Skeletal muscle tissue (tissue), 4 donors: ENCODE results near the gene SKAP2. TPM values are rescaled to one million over a fixed set of nuclear protein-coding genes. Genes with fewer than 3 reads are reported as not detected.

Experiments used
- H3K27ac ChIP-seq: one replicate; pipeline ENCODE4 v1.7.0; 2013; ENCODE audit warnings: mild to moderate bottlenecking, low read depth, low read length, inconsistent platforms
- H3K27me3 ChIP-seq, 3 donors: one replicate each; pipeline ENCODE4 v1.7.0; 2013; ENCODE audit warnings: low read length in 3 of 3; ENCODE audit not compliant: control insufficient read depth in 3 of 3, insufficient read depth in 3 of 3
- H3K36me3 ChIP-seq, 3 donors: one replicate each; pipeline ENCODE4 v1.7.0; 2013; ENCODE audit warnings: low read length in 3 of 3; ENCODE audit not compliant: control insufficient read depth in 3 of 3, insufficient read depth in 3 of 3
- H3K4me1 ChIP-seq, 3 donors: one replicate each; pipeline ENCODE4 v1.7.0; 2013; ENCODE audit warnings: low read length in 3 of 3, mild to moderate bottlenecking in 3 of 3; ENCODE audit not compliant: control insufficient read depth in 3 of 3, insufficient read depth in 3 of 3
- H3K4me3 ChIP-seq, 3 donors: one replicate each; pipeline ENCODE4 v1.7.0; 2013; ENCODE audit warnings: low read length in 3 of 3
- H3K9ac ChIP-seq, 3 donors: one replicate each; pipeline ENCODE4 v1.7.0; 2013; ENCODE audit warnings: low read length in 3 of 3, mild to moderate bottlenecking in 3 of 3, moderate library complexity in 2 of 3, low read depth in 1 of 3
- H3K9me3 ChIP-seq, 3 donors: one replicate each; pipeline ENCODE4 v1.7.0; 2013; ENCODE audit warnings: low read length in 3 of 3; ENCODE audit not compliant: control insufficient read depth in 3 of 3
- total RNA-seq: library from RNA; depleted of rRNA; stranded (reverse); fragments of >200 nt; gene quantifications from one replicate; pipeline ENCODE4 v1.2.3, GENCODE V29; 2014
- donor health status: Osteomylitis.

The SKAP2 gene
- total RNA-seq, 1 donor from 2014 or later, result 4.2 TPM

- H3K27ac ChIP-seq, result no peak overlapping the region
- H3K27me3 ChIP-seq, result no peaks in the 10 kb centered on the region
- no peaks in the 10 kb centered on the region for H3K9me3 ChIP-seq
- no peak overlapping the region for H3K4me3 ChIP-seq
- no peak overlapping the region for H3K9ac ChIP-seq
- no peaks in the 10 kb centered on the region for H3K36me3 ChIP-seq
- H3K4me1 ChIP-seq, result no peaks in the 10 kb centered on the region
Observed at GRCh38 chr7:26675143-26675887, 189.1 kb downstream of the SKAP2 start.

GRCh38 chr7:26673858-26674257 is 190.5 kb downstream of the SKAP2 start:
- no peak overlapping the region for H3K27ac ChIP-seq
- H3K9ac ChIP-seq, result no peak overlapping the region
- H3K36me3 ChIP-seq, result no peaks in the 10 kb centered on the region
- no peaks in the 10 kb centered on the region for H3K9me3 ChIP-seq
- H3K4me1 ChIP-seq, result no peaks in the 10 kb centered on the region
- H3K27me3 ChIP-seq, result no peaks in the 10 kb centered on the region
- no peak overlapping the region for H3K4me3 ChIP-seq

- H3K27me3 ChIP-seq, result no peaks in the 10 kb centered on the region
- no peaks in the 10 kb centered on the region for H3K4me1 ChIP-seq
- H3K9me3 ChIP-seq, result no peaks in the 10 kb centered on the region
- H3K36me3 ChIP-seq, result no peaks in the 10 kb centered on the region
- no peak overlapping the region for H3K27ac ChIP-seq
- H3K4me3 ChIP-seq, result no peak overlapping the region
- no peak overlapping the region for H3K9ac ChIP-seq
Observed at GRCh38 chr7:26673271-26673670, 191.1 kb downstream of the SKAP2 start.

GRCh38 chr7:26670841-26671240 is 193.5 kb downstream of the SKAP2 start:
- no peaks in the 10 kb centered on the region for H3K9me3 ChIP-seq
- no peaks in the 10 kb centered on the region for H3K4me1 ChIP-seq
- H3K4me3 ChIP-seq, result no peak overlapping the region
- H3K27me3 ChIP-seq, result no peaks in the 10 kb centered on the region
- H3K27ac ChIP-seq, result no peak overlapping the region
- H3K36me3 ChIP-seq, result no peaks in the 10 kb centered on the region
- H3K9ac ChIP-seq, result no peak overlapping the region

- H3K27ac ChIP-seq, result no peak overlapping the region
- H3K4me3 ChIP-seq, result no peak overlapping the region
- no peaks in the 10 kb centered on the region for H3K9me3 ChIP-seq
- H3K27me3 ChIP-seq, result no peaks in the 10 kb centered on the region
- no peaks in the 10 kb centered on the region for H3K36me3 ChIP-seq
- H3K9ac ChIP-seq, result no peak overlapping the region
- H3K4me1 ChIP-seq, result no peaks in the 10 kb centered on the region
Observed at GRCh38 chr7:26670290-26670689, 194.1 kb downstream of the SKAP2 start.

- peaks cover 0 to 6% (median 0%) of the 10 kb centered on the region in 3 donors for H3K4me1 ChIP-seq
- H3K9me3 ChIP-seq, result no peaks in the 10 kb centered on the region
- no peak overlapping the region for H3K9ac ChIP-seq
- no peaks in the 10 kb centered on the region for H3K27me3 ChIP-seq
- H3K36me3 ChIP-seq, result no peaks in the 10 kb centered on the region
- no peak overlapping the region for H3K27ac ChIP-seq
- H3K4me3 ChIP-seq, result no peak overlapping the region
Observed at GRCh38 chr7:26668821-26669220, 195.6 kb downstream of the SKAP2 start.

GRCh38 chr7:26667514-26668133 is 196.8 kb downstream of the SKAP2 start:
- H3K27ac ChIP-seq, result no peak overlapping the region
- H3K36me3 ChIP-seq, result no peaks in the 10 kb centered on the region
- H3K4me1 ChIP-seq, result peaks cover 0 to 6% (median 0%) of the 10 kb centered on the region in 3 donors
- H3K27me3 ChIP-seq, result peaks cover 0 to 2% (median 0%) of the 10 kb centered on the region in 3 donors
- H3K9me3 ChIP-seq, result no peaks in the 10 kb centered on the region
- no peak overlapping the region for H3K9ac ChIP-seq
- no peak overlapping the region for H3K4me3 ChIP-seq

GRCh38 chr7:26664735-26665416 is 199.5 kb downstream of the SKAP2 start:
- H3K9me3 ChIP-seq, result no peaks in the 10 kb centered on the region
- H3K9ac ChIP-seq, result no peak overlapping the region
- peak overlapping the region in 1 of 3 donors; percentile 8 for H3K4me3 ChIP-seq
- H3K27me3 ChIP-seq, result peaks cover 0 to 7% (median 0%) of the 10 kb centered on the region in 3 donors
- H3K36me3 ChIP-seq, result no peaks in the 10 kb centered on the region
- H3K4me1 ChIP-seq, result peaks cover 0 to 6% (median 0%) of the 10 kb centered on the region in 3 donors
- H3K27ac ChIP-seq, result no peak overlapping the region

- Histone ChIP-seq H3K4me1 (peaks cover 0 to 6% (median 0%) of the 10 kb centered on the region in 3 donors), H3K36me3 (no peaks in the 10 kb centered on the region), H3K9me3 (no peaks in the 10 kb centered on the region), H3K27ac (no peak overlapping the region), H3K27me3 (peaks cover 0 to 7% (median 0%) of the 10 kb centered on the region in 3 donors), H3K9ac (no peak overlapping the region), H3K4me3 (no peak overlapping the region)
Observed at GRCh38 chr7:26664274-26664673, 200.1 kb downstream of the SKAP2 start.

- Histone ChIP-seq H3K27ac (no peak overlapping the region), H3K4me3 (no peak overlapping the region)
Observed at GRCh38 chr7:26663874-26664273, 200.5 kb downstream of the SKAP2 start.

More at GRCh38 chr7:26663874-26664273, 200.5 kb downstream of the SKAP2 start:
- peaks cover 0 to 6% (median 0%) of the 10 kb centered on the region in 3 donors for H3K4me1 ChIP-seq
- H3K9me3 ChIP-seq, result no peaks in the 10 kb centered on the region
- H3K27me3 ChIP-seq, result peaks cover 0 to 7% (median 0%) of the 10 kb centered on the region in 3 donors
- H3K36me3 ChIP-seq, result no peaks in the 10 kb centered on the region
- no peak overlapping the region for H3K9ac ChIP-seq
